Renal cortex interstitium (tissue), 15 donors: ENCODE results near the gene PIH1D1. TPM values are rescaled to one million over a fixed set of nuclear protein-coding genes. Genes with fewer than 3 reads are reported as not detected.

Experiments used
- DNase-seq, 11 donors: peaks; one replicate each; pipeline ENCODE4 v3.0.0-alpha.2; 2013; ENCODE audit warnings: low read depth in 9 of 11, low spot score in 4 of 11; ENCODE audit errors: extremely low read depth in 1 of 11
- long read RNA-seq, 16 experiments: transcript quantifications; one replicate each; lab custom pipeline, GENCODE V29; 2026
- polyA plus RNA-seq, 3 donors: library from polyadenylated mRNA; unstranded; fragments of 120-200 nt; gene quantifications; one replicate each; pipeline ENCODE4 v1.2.1, GENCODE V29; 2013; ENCODE audit not compliant: insufficient read length in 3 of 3

PIH1D1 gene
- polyA plus RNA-seq: 100 to 1,000 TPM in 1 of 3 donors, 10 to 100 TPM in 2; 85.0 to 102 (median 91.3) TPM
- long read RNA-seq, donor 1, transcript PIH1D1-201 (9 exons, 1,192 nt): major isoform, 21 of 35 reads
- long read RNA-seq, donor 1, transcript PIH1D1-223 (2 exons, 474 nt): minor isoform, 10 of 35 reads
- long read RNA-seq, donor 1, partial matches to known transcripts: 0 of 35 reads
- long read RNA-seq, donor 1, other reads (novel, unspliced or antisense): 0 of 35 reads
- long read RNA-seq, donor 2, transcript PIH1D1-201 (9 exons, 1,192 nt): minor isoform, 9 of 31 reads
- long read RNA-seq, donor 2, transcript PIH1D1-223 (2 exons, 474 nt): major isoform, 12 of 31 reads
- long read RNA-seq, donor 2, partial matches to known transcripts: 6 of 31 reads
- long read RNA-seq, donor 2, other reads (novel, unspliced or antisense): 0 of 31 reads
- long read RNA-seq, donor 3, transcript PIH1D1-201 (9 exons, 1,192 nt): major isoform, 28 of 9,916 reads
- long read RNA-seq, donor 3, partial matches to known transcripts: 9,494 of 9,916 reads
- long read RNA-seq, donor 3, other reads (novel, unspliced or antisense): 386 of 9,916 reads
- long read RNA-seq, donor 4, transcript PIH1D1-201 (9 exons, 1,192 nt): major isoform, 24 of 28 reads
- long read RNA-seq, donor 4, partial matches to known transcripts: 0 of 28 reads
- long read RNA-seq, donor 4, other reads (novel, unspliced or antisense): 0 of 28 reads
- long read RNA-seq, donor 5, transcript PIH1D1-201 (9 exons, 1,192 nt): major isoform, 40 of 78 reads
- long read RNA-seq, donor 5, partial matches to known transcripts: 22 of 78 reads
- long read RNA-seq, donor 5, other reads (novel, unspliced or antisense): 6 of 78 reads
- long read RNA-seq, donor 6, transcript PIH1D1-223 (2 exons, 474 nt): minor isoform, 8 of 33 reads
- long read RNA-seq, donor 6, transcript PIH1D1-201 (9 exons, 1,192 nt): major isoform, 18 of 33 reads
- long read RNA-seq, donor 6, transcript PIH1D1-208 (3 exons, 424 nt): minor isoform, 5 of 33 reads
- long read RNA-seq, donor 6, partial matches to known transcripts: 0 of 33 reads
- long read RNA-seq, donor 6, other reads (novel, unspliced or antisense): 0 of 33 reads
- long read RNA-seq, donor 7, transcript PIH1D1-223 (2 exons, 474 nt): minor isoform, 6 of 339 reads
- long read RNA-seq, donor 7, transcript PIH1D1-201 (9 exons, 1,192 nt): major isoform, 41 of 339 reads
- long read RNA-seq, donor 7, partial matches to known transcripts: 246 of 339 reads
- long read RNA-seq, donor 7, other reads (novel, unspliced or antisense): 46 of 339 reads
- long read RNA-seq, donor 8, transcript PIH1D1-201 (9 exons, 1,192 nt): major isoform, 37 of 69 reads
- long read RNA-seq, donor 8, transcript PIH1D1-205 (3 exons, 1,037 nt): minor isoform, 5 of 69 reads
- long read RNA-seq, donor 8, transcript PIH1D1-223 (2 exons, 474 nt): minor isoform, 13 of 69 reads
- long read RNA-seq, donor 8, partial matches to known transcripts: 12 of 69 reads
- long read RNA-seq, donor 8, other reads (novel, unspliced or antisense): 0 of 69 reads
- long read RNA-seq, donor 9, transcript PIH1D1-201 (9 exons, 1,192 nt): major isoform, 25 of 47 reads
- long read RNA-seq, donor 9, partial matches to known transcripts: 14 of 47 reads
- long read RNA-seq, donor 9, other reads (novel, unspliced or antisense): 0 of 47 reads
- long read RNA-seq, donor 10, transcript PIH1D1-223 (2 exons, 474 nt): minor isoform, 6 of 41 reads
- long read RNA-seq, donor 10, transcript PIH1D1-201 (9 exons, 1,192 nt): major isoform, 27 of 41 reads
- long read RNA-seq, donor 10, partial matches to known transcripts: 6 of 41 reads
- long read RNA-seq, donor 10, other reads (novel, unspliced or antisense): 0 of 41 reads
- long read RNA-seq, donor 11, transcript PIH1D1-201 (9 exons, 1,192 nt): major isoform, 23 of 26 reads
- long read RNA-seq, donor 11, partial matches to known transcripts: 0 of 26 reads
- long read RNA-seq, donor 11, other reads (novel, unspliced or antisense): 0 of 26 reads
- long read RNA-seq, donor 12, transcript PIH1D1-201 (9 exons, 1,192 nt): major isoform, 7 of 18 reads
- long read RNA-seq, donor 12, partial matches to known transcripts: 5 of 18 reads
- long read RNA-seq, donor 12, other reads (novel, unspliced or antisense): 0 of 18 reads
- long read RNA-seq, donor 13, transcript PIH1D1-205 (3 exons, 1,037 nt): minor isoform, 5 of 65 reads
- long read RNA-seq, donor 13, transcript PIH1D1-223 (2 exons, 474 nt): minor isoform, 11 of 65 reads
- long read RNA-seq, donor 13, transcript PIH1D1-201 (9 exons, 1,192 nt): major isoform, 36 of 65 reads
- long read RNA-seq, donor 13, partial matches to known transcripts: 6 of 65 reads
- long read RNA-seq, donor 13, other reads (novel, unspliced or antisense): 5 of 65 reads
- long read RNA-seq, donor 14, transcript PIH1D1-201 (9 exons, 1,192 nt): major isoform, 27 of 46 reads
- long read RNA-seq, donor 14, partial matches to known transcripts: 6 of 46 reads
- long read RNA-seq, donor 14, other reads (novel, unspliced or antisense): 5 of 46 reads
- long read RNA-seq, donor 15, transcript PIH1D1-201 (9 exons, 1,192 nt): major isoform, 11 of 15 reads
- long read RNA-seq, donor 15, partial matches to known transcripts: 0 of 15 reads
- long read RNA-seq, donor 15, other reads (novel, unspliced or antisense): 0 of 15 reads
- long read RNA-seq, donor 16, transcript PIH1D1-201 (9 exons, 1,192 nt): major isoform, 56 of 106 reads
- long read RNA-seq, donor 16, partial matches to known transcripts: 30 of 106 reads
- long read RNA-seq, donor 16, other reads (novel, unspliced or antisense): 8 of 106 reads

DNA sequence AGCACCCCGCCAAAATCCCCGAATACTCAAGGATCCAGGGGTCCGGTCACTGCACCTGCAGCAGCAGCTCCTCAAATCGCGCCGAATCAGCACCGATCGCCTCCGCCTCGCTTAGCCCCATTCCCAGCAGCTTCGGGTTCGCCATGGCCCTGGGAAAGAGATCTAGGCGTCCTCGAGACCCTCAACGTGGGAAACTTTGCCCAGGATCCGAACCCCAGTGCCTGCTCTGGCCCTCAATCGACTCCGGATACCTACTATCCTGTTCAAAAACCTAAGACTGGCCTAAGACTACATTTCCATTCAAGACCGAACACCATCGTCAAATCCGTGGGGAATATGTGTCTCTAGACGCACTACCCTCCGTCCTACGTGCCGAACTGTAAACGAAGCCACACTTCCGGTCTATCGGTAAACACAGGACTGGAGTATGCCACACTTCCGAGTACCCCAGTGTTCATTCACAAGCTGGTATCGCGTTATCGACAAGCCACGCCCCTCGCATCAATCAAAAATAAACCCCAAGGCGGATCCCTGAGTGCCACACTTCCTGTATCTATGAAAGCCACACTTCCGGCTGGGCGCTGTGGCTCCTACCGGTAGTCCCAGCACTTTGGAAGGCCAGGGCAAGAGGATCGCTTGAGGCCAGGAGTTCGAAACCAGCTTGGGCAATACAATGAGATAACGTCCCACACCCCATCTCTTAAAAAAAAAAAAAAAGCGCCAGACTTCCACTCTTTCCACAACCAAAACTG lies at the start of gene PIH1D1:
Gene PIH1D1 (minus strand): TSS at position 385 of the 752 bp plus-strand sequence. CDS start 240 bp downstream, at position 145.
- peak; percentile 96 to 99 (median 98) for DNase-seq

DNA sequence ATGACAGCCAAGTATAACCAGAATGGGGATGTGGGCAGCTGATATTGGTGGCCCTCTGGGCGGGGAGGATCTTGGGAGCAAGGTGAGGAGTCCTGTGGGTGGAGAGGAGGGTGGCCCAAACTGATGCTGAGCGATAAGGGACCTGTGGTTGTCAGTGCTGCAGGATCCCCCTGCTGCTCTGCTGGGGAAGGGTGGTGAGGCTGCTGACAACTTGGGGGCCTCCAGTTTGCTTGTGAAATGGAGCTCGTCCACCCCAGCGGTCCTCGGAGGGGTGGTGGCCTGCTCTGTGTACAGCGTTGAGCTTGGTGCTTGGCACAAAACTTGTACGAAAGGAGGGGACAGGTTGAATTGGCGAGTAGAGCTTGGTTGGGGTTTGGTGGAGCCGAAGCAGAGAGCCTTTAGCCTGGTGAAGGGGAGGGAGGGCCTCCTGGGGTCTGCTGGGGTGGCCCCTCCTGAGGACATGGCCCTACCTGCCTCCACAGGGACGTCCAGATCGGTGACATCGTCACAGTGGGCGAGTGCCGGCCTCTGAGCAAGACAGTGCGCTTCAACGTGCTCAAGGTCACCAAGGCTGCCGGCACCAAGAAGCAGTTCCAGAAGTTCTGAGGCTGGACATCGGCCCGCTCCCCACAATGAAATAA lies 47.5 kb upstream of the PIH1D1 start:
- DNase-seq: no peak

DNA sequence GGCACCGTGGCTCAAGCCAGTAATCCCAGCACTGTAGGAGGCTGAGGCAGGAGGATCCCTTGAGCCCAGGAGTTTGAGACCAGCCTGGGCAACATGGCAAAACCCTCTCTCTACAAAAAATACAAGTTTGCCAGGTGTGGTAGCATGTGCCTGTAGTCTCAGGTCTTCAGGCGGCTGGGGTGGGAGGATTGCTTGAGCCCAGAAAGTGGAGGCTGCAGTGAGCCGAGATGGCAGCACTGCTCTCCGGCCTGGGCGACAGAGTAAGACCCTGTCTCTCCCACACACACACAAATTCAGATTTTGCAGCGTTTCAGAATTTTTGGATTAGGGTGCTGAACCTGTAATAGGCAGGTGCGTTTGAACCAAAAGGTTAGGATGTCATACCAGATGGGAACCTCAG lies 46.9 kb upstream of the PIH1D1 start:
- DNase-seq: no peak

DNA sequence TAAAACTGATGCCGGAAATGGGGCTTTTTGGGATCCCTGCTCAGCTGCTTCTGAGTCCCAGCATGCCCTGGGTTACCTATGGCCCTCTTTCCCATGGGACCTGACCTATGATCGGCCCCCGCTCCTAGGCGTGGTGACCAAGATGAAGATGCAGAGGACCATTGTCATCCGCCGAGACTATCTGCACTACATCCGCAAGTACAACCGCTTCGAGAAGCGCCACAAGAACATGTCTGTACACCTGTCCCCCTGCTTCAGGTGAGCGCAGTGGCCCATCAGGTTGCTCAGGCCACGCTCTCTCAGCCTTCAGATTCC lies 46.1 kb upstream of the PIH1D1 start:
- DNase-seq: no peak

DNA sequence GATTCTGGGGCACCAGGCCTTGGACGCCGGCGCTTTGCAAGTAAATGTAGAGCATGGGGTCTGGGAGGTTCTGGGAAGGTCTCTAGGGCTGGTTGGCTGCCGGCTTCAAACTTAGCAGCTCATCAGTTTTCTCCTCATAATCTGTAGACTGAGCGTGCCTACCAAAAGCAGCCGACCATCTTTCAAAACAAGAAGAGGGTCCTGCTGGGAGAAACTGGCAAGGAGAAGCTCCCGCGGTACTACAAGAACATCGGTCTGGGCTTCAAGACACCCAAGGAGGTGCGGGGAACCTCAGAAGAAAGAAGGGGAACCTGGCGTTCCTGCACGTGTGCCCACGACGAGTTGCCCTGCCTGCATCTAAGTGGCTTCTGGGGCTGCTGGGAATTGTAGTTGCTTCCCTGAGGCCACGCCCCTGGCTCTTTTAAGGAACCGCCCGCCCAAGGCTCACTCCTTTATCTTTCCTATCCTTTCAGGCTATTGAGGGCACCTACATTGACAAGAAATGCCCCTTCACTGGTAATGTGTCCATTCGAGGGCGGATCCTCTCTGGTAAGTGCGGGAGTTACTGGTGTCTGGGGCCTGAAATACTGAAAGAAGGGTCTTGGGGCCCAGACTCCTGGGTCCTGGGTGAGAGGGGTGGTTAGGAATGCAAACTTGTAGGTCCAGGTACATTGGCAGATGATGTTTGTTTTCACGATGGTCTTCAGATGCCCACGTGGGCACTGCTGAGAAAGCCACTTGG lies 45.6 kb upstream of the PIH1D1 start:
- DNase-seq: no peak

DNA sequence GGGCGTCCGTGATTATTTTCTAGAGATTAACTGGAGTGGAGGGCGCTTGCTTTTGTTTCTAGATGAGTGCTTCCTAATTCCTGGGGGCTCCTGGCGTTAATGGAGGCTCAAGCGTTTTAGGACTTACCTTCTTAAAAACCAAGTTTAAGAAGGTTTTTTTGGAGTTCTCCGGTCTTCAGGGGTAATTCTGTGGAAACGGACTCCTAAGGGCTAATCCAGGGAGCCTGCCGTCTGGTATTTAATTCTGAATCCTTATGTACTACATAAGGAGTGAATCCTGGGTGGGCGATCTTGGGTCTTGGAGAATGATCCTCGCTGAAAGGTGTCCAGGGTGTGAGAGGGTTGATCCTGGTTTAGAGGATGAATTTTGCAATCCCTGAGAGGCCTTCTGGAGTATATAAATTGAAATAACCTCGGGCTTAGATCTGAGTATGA lies 45.0 kb upstream of the PIH1D1 start:
- DNase-seq: no peak

DNA sequence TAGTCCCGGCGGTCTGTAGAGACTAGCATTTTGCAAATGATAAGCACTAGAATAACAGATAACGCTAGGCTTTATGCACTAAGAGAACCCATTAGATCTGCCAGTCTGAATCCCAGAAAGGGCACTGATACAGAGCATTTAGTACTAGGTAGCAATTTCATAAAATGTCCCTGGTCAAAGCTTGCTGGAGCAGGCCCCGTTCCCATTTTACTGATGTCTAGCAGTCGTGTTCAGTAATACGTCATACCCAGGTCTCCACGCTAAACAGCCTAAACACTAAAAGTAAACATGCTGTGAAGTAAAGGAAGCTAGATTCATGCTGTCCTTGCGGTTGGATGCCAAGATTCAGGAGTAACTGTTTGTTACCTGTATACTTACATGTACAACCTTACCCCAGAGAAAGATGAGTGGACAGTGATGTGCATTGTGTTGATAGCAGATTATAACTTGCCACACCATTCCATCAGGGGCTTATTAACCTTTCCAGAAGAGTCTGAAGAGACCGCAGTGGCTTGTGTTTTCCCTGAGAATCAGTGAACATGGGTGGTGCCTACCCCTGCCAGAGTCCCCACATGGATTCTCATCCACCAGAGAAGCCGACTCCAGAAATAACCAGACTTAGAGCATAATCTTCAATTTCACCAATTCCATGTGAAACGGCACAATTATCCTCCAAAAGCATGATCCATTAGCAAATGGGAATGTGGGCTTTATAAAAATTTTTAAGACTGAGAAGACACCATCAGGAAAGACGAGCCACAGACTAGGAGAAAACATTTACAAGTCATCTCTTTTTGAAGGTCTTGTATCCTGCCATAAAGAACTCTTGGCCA lies 41.2 kb upstream of the PIH1D1 start:
- DNase-seq: no peak

DNA sequence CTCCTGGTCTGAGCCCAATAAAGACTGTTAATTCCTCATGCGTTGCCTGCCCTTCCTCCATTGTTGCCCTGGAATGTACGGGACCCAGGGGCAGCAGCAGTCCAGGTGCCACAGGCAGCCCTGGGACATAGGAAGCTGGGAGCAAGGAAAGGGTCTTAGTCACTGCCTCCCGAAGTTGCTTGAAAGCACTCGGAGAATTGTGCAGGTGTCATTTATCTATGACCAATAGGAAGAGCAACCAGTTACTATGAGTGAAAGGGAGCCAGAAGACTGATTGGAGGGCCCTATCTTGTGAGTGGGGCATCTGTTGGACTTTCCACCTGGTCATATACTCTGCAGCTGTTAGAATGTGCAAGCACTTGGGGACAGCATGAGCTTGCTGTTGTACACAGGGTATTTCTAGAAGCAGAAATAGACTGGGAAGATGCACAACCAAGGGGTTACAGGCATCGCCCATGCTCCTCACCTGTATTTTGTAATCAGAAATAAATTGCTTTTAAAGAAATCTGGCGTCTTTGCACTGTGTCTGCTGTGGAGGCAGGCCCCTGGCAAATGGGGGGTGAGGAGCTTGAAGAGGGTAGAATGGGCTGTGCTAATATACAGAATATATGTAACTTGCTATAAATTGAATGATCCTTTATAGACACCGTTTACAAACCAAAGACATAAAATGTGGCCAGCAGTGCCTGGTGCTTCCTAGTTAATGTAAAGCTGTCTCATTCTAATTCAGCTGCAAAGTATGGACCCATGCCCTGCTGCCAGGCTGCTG lies 40.4 kb upstream of the PIH1D1 start:
- DNase-seq: no peak

DNA sequence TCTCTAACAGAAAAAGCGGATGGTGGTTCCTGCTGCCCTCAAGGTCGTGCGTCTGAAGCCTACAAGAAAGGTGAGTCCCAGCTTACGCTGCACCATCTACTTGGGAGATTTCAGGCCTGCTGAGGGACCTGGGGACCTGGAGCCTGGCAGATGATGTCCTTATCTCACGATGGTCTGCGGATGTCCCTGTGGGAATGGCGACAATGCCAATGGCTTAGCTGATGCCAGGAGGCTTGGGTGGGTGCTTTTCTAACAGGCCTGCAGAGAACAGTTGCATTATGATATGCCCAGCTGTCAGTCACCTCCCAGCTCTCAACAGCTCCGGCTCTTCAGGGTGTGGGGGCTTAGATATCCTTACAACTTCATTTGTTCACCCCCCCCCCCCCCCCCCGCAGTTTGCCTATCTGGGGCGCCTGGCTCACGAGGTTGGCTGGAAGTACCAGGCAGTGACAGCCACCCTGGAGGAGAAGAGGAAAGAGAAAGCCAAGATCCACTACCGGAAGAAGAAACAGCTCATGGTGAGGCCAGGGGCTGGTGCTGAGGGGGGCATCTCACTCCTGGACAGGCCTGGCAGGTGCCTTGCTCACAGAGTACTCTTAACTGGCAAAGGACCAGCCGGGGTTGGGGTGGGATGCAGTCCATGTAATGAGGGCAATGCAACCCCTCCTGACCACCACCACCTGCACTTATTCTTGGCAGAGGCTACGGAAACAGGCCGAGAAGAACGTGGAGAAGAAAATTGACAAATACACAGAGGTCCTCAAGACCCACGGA lies 39.6 kb upstream of the PIH1D1 start:
- DNase-seq: no peak

DNA sequence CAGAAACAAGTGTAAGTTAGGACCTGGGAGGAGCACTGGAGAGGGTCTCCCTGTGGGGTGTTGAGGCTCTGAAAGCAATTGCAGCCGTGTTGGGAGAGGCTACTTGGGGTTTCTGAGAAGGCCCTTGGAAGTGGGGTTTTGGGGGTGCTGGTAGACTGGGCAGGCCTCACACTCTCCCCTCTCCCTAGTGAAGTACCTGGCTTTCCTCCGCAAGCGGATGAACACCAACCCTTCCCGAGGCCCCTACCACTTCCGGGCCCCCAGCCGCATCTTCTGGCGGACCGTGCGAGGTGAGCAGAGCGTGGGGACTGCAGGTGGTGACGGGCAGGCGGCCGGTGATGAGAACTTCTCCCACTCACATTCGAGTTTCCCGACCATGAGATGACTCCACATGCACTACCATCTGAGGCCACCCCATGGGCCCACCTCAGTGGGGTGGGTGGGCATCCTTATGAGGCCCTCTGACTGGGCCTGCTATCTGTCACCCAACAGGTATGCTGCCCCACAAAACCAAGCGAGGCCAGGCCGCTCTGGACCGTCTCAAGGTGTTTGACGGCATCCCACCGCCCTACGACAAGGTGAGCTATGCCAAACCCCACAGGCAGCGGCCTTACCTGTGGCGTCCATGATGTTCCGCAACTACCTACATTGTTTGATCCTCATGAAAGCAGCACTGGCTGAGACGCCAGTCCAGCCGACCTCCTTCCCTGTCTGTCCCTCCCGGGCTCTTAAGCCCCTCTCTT lies 38.8 kb upstream of the PIH1D1 start:
- no peak for DNase-seq

DNA sequence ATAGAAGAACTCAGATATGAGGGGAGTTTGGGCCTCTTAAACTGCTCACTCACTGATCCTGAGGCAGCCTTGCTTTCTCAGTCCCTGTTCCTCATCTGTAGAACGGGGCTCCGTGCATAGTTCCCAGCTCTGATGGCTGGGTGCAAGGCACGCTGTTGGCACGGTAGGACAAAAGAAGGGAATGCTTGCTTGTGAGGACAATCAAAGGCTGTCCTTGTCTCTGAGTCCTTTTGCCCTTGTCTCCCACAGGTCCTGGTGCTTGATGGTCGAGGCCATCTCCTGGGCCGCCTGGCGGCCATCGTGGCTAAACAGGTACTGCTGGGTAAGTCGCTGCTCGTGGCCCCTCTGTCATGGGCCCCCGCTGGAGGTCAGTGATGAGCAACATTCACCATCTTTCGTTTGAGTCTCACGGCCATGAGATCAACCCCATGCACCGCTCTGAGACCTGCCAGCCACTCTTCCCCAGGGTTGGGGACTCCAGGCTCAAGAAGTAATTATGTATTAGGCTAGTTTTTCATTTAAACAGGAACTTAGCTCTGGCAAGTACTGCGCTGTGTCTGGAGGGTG lies 38.1 kb upstream of the PIH1D1 start:
- DNase-seq: no peak
